Right forelimb (tissue), 1 donor: ENCODE measurements around the gene GLCE.

Experiments
- DNase-seq: peaks from one replicate; pipeline ENCODE4 v3.0.0-alpha.2; 2018

The GLCE gene

DNA sequence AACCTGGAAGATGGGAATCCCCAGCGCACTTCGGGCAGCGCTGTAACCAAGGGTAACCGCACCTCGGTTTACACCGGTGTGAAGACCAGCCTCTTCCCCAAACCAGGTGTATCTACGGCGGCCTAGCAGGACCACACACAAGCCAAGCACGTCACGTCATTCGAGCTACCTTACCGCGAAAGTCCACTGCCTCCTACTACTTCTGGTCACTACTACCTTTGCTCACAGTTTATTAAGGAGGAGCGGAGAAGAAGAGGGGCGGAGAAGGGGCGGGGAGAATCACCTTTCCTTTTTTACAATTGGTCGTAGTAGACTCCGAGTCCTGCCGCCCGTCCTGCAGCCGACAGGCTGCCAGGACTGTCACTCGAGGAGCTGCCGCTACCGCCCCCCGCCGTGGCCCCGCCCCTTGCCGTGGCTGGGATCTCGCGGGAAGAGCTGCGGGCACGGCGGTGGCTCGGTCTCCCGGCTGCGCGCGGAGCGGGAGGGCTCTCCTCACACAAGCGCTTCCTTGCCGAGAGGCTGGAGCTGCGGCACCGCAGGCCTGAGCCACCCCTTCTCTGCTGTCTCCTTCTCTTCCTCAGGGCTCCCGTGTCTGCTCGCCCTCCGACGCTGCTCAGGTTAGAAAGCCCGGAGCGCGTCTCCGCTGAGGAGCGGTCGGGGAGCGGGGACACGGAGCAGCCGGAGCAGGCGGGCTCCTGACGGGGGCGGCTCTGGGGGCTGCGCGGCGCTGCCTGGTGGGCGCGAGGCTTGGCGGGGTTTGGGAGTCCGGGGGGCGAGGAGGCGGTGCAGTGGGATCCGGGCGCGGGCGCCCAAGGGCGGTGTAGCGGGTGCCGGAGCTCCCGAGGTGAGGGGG is at the start of gene GLCE:
Gene GLCE (plus strand): TSS at position 495 of the 853 bp plus-strand sequence. CDS start 95,172 bp downstream, outside the sequence.
- DNase-seq: peak; percentile 98

- DNase-seq: no peak
These were observed 46.0 kb upstream of the GLCE start for GRCh38 chr15:69114331-69114928.

DNA sequence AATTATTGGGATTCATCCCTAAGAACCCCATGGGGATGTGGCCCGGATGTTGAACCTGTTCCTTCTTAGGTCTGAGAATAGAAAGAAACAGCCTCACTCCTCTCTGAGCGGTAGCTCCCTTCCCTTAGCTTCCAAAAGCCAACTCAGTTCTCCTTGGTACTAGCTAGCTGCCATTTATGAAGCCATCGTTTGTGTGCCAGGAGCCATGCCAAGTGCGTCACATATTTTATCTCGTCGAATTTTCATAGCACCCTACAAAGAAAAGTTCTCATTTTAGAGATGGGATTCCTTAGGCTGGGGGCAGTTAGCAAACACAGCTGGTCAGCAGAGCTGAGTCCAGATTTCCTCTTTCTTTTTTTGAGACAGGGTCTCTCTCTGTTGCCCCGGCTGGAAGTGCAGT is 45.4 kb upstream of the GLCE start:
- no peak for DNase-seq

GRCh38 chr15:69116391-69116790 is 44.0 kb upstream of the GLCE start:
- no peak for DNase-seq

DNA sequence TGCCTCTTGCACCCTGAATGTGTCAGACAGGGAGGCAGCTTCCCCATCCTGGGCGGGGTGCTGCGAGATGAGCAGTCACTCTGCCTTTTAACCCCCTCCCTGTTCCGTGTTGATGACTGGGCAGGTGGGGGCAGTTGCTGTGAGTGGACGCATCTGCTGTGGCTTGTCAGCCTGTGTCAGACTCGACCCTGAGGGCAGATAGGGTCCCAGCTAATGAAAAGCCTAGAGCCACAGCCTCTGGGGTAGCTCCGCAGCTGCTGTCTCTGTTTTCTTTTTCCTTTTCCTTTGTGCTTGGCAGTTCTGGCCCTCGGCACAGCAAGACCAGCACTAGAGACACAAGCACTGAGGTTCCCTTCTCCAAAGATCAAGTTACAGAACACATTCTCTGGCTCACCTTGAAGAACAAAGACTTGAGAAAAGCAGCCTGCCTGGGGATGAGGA is 43.0 kb upstream of the GLCE start:
- no peak for DNase-seq

GRCh38 chr15:69118089-69118488 is 42.3 kb upstream of the GLCE start:
- no peak for DNase-seq

GRCh38 chr15:69119001-69119400 is 41.4 kb upstream of the GLCE start:
- no peak for DNase-seq

DNA sequence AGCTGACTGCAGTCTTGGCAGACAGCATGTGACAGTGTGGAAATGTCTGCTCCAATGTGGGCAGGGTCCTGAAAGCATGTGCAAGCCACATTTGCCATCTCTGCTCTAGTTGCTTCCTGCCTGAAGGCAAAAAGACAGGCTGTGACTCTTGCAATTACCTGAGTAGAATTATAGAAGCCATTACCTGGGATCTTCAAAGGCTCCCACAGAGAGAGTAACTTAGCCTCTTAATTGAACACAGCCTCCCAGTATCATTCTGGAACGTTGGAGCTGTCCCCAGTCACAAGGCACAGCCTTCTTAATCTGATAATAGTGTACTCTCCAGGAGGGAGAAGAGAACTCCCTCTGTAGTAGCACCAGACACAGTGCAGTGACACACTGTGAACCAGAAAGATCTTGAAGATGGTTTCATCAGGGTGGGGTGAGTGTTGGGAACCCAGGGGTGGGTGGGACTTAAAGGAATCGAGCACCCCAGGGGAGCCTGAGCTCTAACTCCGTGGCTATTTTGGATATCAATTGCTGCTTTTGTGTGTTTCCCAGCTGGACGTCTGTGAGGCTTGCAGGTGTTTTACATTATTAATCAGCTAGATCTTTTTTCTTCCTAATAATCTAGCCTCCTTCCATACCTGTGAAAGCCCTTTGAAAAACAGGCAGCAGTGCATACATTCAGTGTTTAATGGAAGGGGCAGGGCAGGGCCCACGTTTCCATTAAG is 40.6 kb upstream of the GLCE start:
- DNase-seq: no peak

- no peak for DNase-seq
These were observed 39.7 kb upstream of the GLCE start for GRCh38 chr15:69120732-69121131.

DNA sequence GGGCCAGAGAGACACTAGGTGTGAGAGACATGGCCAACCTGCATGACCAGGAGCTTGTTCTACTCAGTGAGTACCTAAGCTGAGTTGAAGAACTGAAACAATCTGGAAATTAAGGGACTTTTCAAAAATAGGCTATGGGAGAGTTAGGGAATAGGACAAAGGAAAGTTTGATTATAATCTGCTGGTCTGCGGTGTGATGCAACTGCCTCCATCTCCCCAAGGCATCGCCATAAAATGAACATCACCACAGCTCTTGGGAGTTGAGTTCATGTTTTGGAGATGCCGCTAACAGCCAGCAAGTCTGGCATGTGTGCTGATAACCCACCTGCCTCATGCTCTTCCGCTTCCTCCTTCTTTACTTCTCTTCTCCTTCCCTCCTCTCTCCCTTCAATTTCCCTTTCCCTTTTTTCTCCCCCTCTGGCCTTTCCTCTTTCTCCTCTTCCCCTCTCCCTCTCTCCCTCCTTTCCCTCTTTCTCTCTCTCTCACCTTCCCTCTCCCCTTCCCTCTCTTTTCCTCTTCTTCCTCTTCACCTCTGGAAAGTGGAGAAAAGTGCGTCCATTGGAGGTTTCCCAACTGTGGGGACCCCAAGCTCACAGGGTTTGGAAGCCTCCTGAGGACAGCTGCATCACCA is 39.1 kb upstream of the GLCE start:
- DNase-seq: no peak

DNA sequence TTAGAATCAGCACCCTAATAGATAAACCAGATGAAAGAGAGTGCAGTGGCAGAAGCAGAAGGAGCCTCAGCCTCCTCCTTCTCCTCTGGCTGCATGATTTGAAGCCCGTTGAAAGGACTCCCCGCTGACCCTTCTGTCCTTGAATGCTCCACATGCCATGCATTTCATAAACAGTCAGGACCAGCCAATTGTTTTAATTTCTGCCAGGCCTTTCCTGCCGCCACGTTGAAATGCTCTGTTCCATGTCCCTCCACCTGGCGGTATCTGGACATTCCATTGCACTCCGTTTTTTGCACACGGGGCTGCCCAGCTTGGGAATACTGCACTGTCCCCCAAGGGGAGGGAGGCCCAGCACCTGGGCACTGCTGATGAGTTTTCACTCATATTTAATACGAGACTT is 35.2 kb upstream of the GLCE start:
- DNase-seq: no peak

GRCh38 chr15:69126054-69126469 is 34.4 kb upstream of the GLCE start:
- no peak for DNase-seq

DNA sequence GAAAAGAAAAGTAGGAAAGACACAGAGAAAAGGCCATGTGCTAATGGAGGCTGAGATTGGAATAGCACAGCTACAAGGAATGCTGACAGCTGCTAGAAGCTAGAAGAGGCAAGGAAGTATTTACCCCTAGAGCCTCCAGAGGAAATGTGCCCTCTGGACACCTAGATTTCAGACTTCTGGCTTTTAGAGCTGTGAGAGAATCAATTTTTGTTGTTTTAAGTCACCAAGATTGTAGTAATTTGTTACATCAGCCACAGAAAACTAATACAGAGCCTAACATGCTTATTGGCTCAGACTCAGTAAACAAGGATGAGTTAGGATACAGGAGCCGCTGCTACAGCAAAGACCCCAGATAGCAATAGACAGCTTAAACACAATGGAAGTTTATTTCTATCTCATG is 33.1 kb upstream of the GLCE start:
- no peak for DNase-seq

- no peak for DNase-seq
These were observed 31.6 kb upstream of the GLCE start for GRCh38 chr15:69128667-69129311.

- no peak for DNase-seq
These were observed 28.8 kb upstream of the GLCE start for GRCh38 chr15:69131362-69132220.

- no peak for DNase-seq
These were observed 28.0 kb upstream of the GLCE start for GRCh38 chr15:69132430-69132829.

DNA sequence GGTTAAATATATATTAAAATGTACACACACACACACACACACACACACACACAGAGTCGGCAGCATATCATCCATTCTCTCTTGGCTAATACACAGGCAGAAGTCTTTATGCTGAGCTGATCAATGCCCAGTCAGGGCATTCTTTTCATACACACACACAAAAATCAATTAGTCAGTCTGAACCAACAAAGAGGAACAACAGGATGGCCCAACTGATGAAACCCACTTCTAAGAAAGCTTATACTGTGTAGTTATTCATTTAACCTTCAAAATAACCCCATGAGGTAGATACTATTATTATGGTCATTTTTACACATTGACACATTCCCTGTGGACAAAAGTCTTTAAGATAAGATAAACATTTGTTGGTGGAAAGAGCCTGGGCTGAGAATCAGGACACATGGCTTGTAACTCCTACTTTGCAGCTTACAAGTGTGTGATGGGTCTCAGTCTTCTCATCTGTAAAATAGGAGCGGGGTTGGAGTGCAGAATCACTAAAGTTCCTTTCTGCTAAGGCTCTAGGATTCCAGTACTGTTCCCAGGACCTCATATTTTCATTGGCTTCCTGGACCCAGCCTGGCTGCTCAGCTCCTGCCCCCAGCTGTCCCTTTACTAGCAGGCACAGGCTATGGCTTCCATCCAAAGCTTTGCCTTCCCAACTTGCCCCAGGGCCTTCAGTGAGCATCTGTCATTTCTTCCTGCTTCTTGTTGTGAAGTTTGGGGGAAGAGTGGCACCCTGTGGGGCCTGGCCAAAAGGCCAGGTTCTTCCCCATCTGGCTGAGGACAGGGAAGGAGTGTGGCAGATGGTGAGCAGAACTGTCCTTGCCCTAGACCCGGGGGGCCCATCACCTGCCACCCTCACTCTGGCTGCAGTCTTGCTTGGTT is 27.2 kb upstream of the GLCE start:
- no peak for DNase-seq

- DNase-seq: no peak
These were observed 26.4 kb upstream of the GLCE start for GRCh38 chr15:69133862-69134519.

DNA sequence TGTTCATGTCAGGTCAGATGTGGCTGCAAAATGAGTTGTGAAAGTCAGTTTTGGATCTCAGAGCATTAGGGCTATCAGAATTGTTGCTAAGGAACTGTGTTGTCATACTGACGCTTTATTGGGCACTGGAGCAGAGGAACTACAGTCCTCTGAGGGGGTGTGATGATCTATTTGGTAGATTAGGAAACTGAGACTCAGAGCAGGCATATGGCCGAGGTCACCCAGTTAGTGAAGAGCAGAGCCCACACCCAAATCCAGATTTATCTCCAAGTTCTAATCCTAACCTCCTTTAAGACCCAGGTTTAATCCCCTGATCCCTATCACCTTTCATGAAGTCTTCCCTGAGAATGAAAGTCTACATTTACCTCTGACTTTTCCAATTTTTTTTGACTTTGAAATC is 25.6 kb upstream of the GLCE start:
- no peak for DNase-seq

DNA sequence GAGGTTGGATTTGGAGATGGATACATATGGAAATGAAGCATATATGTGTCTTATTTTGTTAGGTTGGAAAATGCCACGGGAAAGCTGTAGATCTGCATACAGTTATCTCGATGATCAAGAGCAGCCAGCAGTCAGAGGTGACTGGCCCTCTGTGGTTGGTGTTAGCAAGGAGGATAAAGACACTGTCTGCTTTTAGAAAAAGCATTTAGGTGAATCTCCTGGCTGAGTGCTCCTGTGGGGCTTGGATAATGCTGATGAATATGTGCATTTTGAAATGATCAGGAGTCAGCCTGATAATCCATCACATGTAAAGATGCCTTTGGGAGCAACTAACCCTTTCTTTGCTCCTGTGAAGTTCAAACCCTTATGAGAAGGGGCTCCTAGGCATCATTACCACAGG is 24.9 kb upstream of the GLCE start:
- no peak for DNase-seq
